Measurements from ENCODE around the gene NLE1.

DNA sequence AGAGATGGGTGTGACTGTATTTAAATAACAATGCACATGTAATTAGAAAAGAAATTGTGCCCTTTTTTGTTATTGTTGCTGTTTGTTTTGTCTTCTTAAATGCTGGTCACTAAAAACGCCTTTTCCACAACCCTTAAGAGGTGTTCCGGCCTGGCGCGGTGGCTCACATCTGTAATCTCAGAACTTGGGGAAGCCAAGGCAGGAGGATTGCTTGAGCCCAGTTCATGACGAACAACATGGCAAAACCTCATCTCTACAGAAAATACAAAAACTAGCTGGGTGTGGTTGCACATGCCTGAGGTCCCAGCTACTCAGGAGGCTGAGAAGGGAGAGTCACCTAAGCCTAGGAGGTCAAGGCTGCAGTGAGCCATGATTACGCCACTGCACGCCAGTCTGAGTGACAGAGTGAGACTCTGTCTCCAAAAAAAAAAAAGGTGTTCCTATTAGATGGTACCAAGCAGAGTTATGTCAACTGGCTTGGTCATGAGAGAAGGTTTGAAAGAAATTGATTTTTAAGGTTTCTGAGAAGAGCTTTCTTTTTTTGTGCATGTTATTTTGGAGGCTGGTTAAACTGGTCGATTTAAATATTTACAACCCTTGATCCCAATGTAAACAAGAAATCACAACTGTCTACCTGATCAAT is 55.1 kb downstream of the NLE1 start:
- TF ChIP-seq POLR2AphosphoS5 (IDR thresholded peaks at IDR 0.05; ENCODE audit: borderline replicate concordance, low read depth, low read length) = no peak
- TF ChIP-seq EZH2 (IDR thresholded peaks at IDR 0.05) = no peak

Data from SK-N-MC (cell line).